Left kidney (tissue), 2 donors: ENCODE data around the gene LIN28B. TPM values are rescaled to one million over a fixed set of nuclear protein-coding genes. Genes with fewer than 3 reads are reported as not detected.
"Not testable (repeated sequence)": the region's sequence is repeated elsewhere in the genome, so short reads cannot be mapped to it uniquely, and the experiment has no call there.

Experiments
- DNase-seq: peaks from one replicate; pipeline ENCODE4 v3.0.0-alpha.2; 2013
- polyA plus RNA-seq: library from polyadenylated mRNA; unstranded; fragments of 120-200 nt; gene quantifications from one replicate; pipeline ENCODE4 v1.2.1, GENCODE V29; 2013; ENCODE audit not compliant: insufficient read length

Gene LIN28B
- polyA plus RNA-seq, 1 donor = 0.40 TPM

- not testable (repeated sequence) for DNase-seq
Measured at GRCh38 chr6:105013459-105013858, 56.6 kb downstream of the LIN28B start.

GRCh38 chr6:105014448-105014847 lies 57.5 kb downstream of the LIN28B start:
- no peak for DNase-seq

DNA sequence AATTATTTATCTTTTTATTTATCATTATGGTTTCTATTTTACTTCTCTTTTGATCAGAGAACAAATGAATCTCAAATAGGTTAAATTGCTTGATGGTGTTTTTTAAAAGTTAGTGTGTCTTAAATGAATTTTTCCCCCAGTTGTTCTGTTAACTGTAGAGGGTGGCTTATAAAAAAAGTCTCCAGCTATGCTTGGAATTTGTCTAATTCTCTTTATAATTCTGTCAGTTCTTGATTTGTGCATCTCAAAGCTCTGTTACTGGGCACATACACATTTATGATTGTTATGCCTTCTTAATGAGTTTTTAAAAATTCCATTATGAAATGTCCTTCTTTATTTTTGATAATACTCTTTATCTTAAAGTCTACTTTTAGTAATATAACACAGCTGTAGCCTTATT lies 58.0 kb downstream of the LIN28B start:
- DNase-seq = no peak

- DNase-seq = no peak
Measured at GRCh38 chr6:105015482-105015881, 58.6 kb downstream of the LIN28B start.

DNA sequence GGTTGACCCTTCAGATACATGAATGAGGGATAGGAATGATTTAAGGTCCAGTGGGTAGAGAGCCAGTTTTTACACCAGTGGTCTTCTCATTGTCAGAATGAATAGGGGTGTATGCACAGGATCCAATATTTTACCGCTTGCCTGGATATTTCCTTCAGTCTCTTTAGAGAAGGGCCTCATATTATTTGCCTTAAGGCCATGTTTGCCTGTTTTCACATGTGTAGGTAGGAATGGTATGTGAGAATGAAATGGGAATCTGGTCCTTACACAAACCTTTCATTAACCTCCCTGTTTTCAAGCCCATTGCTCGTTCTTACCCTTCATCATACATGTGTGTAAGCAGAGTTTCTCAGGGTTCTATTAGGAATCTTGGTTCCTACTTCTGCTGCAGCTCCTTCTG lies 62.4 kb downstream of the LIN28B start:
- no peak for DNase-seq

DNA sequence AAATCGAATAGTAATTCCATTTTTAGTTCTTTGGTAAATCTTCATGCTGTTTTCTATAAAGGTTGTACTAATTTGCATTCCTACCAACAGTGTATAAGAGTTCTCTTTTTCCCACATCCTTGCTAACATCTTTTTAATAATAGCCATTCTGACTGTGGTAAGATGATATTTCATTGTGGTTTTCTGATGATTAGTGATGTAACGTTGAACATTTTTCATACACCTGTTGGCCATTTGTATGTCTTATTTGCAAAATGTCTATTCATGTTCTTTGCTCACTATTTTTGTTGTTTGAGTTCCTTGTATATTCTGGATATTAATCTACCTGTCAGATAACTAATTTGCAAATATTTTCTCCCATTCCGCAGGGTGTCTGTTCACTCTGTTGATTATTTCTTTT lies 64.5 kb downstream of the LIN28B start:
- no peak for DNase-seq

DNA sequence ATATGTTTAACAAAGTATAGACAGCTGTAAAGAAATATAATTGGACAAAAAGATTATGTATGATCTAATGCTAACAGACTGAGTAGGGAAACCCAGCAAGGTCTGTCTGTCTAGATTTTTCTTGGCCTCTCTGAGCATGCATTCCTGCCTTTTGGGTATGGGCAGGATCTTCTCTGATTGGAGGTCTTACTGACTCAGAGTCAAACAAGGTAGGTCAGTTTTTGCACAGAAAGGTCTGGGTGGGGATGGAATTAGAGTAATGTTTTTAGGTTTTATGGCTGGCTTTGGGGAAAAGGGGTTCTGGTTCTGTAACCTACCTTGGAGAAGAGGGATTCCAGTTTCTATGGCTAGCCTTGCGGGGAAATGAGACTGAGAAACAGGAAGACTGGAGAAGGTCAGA lies 65.5 kb downstream of the LIN28B start:
- DNase-seq = no peak

GRCh38 chr6:105024803-105025202 lies 67.9 kb downstream of the LIN28B start:
- no peak for DNase-seq

GRCh38 chr6:105028898-105029297 lies 72.0 kb downstream of the LIN28B start:
- DNase-seq = no peak

DNA sequence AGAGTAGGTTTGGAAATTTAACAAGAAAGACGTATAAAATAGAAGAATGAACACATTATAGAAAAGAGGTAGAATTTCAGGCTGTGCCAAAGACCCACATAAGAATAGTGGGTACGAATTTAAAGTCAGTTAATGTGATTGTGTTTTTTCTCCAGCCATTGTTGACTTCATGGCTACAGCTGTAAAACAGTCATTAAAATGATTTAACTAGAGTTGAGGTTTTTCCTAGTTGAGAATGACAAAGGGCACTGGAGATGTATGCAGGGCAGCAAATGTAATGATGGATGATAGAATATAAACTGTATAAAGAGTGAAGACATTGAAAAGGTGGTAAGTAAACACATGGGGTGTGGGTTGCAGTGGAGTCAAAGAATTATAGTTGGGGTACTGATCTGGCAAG lies 72.7 kb downstream of the LIN28B start:
- DNase-seq = no peak

DNA sequence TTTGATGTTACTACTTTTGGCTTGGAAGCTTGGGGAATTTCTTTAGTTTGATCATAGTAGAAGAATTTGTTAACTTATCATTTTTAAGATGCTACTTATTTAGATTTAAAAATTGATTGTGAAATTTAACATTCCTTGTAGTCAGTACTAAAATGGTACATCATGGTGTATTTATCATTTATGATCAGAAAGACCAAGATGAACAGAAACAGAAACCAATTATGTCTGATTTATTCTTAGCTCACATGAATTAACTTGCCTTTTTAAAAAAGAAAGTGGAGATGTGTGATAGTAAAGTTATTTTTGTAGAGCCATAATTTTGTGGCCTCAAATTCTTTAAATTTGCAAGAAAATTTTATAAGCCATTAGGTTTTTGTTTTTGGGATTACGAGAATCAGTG lies 77.6 kb downstream of the LIN28B start:
- DNase-seq = no peak

DNA sequence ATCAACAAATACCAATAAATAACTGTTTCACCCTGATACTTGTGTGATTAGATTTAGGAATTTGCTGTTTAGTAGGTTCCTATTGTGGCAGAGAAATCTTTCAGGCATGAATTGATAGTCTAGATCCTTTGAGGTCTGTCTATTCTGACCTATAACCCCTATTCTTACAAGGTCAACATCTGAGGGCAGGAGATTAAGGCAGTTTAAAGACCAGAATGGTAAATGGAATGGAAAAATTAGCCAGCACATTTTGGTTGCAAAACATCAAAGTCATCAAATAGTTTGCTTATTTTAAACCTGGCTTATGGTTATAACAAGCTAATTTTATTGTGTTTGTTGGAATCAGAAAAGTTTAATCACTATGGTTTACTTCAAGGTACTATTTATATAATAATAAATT lies 78.4 kb downstream of the LIN28B start:
- no peak for DNase-seq

GRCh38 chr6:105036351-105036750 lies 79.4 kb downstream of the LIN28B start:
- DNase-seq = no peak

DNA sequence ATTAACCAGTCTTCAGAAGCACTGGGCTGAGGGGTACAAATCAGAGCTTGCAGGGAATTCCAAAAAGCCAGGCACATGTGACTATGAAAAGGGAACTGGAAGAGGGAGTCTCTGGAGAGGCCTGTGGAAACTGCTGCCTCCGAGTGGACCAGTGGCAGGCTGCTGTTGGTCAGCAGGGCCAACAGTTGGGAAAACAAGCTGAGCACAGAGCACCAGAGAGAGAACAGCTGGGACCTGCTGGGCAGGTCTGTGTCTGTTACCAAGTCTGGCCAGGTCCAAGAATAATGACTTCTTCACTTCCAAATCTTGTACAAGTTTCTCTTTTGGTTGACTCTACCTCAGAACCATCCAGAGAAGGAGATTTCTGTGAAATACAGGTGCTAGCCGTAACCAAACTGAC lies 81.4 kb downstream of the LIN28B start:
- DNase-seq = no peak

GRCh38 chr6:105041880-105042279 lies 85.0 kb downstream of the LIN28B start:
- no peak for DNase-seq

DNA sequence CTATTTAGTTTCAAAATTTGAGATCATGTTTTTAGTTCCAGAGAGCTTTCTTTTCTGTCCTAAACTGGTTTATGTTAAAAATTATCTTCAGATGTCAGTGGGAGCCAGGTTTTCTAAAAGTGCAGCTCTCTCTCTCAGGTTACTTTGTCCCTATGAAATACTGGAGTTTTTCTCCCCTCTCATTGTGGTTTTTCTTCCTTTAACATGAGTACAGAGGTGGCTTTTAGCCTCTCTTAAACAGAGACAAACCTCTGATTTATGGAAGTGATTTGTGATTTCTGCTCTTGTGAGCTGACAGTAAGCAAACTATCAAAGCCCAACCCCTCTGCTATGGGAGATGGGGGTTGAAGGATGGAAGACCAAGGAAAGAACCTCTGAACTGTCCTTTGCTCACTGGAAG lies 85.7 kb downstream of the LIN28B start:
- peak; percentile 2 for DNase-seq

- no peak for DNase-seq
Measured at GRCh38 chr6:105043979-105044378, 87.1 kb downstream of the LIN28B start.

DNA sequence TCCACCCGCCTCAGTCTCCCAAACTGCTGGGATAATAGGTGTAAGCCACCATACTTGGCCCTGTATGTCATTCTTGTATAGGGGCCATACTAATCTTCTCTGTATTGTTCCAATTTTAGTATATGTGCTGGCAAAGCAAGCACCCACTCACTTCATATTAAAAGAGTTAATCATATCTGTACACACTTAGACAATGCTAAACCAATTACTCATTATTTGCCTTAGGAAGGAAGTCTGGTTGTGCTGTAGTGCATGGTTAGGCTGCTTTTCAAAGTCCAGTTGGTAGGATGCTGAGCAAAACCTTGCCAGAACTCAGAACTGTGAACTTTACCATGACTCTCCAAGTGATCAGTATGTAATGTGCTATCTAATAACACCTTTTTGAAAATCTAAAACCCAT lies 88.6 kb downstream of the LIN28B start:
- no peak for DNase-seq

DNA sequence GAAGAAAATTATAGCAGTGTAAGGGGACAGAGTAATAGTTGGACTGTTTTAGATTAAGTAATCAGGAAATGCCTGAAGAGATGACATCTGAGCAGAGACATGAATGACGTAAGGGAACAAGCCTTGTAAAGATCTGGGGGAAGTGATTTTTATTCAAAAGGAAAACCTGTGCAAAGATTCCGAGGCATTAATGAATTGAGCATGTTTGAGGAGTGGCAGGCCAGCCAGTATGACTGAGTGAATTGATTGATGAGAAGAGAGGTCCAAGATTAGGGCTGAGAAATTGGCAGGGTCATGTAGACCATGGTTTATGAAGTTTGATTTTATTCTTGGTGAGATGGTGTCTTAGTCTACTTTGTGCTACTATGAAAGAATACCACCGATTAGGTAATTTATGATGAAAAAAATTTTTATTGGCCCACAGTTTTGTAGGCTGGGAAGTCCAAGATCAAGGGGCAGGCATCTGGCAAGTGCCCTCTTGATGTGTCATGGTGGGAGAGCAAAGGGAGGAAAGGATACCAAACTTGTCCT lies 95.1 kb downstream of the LIN28B start:
- no peak for DNase-seq

GRCh38 chr6:105056646-105057045 lies 99.7 kb downstream of the LIN28B start:
- no peak for DNase-seq

- no peak for DNase-seq
Measured at GRCh38 chr6:105057160-105057559, 100.3 kb downstream of the LIN28B start.

DNA sequence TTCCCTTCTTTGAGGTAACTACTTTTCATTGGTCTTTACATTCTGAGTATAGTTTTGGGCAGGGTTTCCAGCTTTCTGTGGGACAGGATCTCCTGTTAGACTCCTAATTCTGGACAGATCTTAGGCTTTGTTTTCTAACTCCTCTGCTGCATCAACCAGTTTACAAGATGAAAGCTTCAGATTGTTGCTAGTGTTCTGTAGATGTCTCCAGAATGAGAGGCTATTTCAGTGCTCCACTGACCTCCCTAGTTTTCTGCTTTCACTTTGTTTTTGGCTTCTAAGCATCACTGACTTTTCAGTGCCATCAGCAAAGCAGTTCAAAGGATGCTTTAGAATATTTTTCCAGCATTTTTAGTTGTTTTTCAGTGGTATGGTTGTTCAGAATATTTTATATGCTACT lies 101.4 kb downstream of the LIN28B start:
- DNase-seq = no peak

DNA sequence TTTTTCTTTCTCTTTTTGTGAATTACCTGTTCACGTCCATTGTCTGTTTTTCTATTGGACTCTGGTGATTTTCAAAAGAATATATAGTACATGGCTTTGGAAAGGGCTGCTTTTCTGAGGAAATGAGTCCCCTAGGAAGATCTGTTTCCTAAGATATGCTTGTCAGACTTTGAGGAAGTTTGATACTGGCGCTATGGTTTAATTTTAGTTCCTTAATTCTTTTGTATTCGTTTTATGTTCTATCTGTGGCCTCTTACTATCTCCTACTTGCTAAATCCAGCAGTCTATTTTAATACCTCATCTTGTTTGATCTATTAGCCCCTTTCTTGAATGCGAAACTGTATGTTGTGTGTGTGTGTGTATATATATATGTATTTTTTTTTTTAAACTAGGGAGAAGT lies 101.9 kb downstream of the LIN28B start:
- DNase-seq = no peak

DNA sequence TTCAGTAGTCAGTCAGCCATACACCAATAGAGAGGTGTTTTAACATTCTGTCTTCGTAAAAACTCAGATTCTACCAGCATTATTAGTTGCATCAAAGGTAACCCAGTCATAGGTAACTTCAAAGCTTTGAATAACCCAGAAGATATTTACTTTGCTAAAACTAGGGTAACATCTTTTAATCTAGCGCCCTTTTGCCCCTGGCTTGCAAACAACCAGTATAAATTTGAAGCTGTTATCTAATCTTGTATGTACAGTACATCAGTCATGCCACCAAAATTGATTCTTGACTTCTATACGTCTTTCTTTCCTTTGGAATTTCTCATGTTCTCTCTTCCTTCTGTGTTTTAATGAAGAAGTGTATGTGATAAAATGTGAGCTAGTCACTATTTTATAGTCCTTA lies 109.3 kb downstream of the LIN28B start:
- DNase-seq = no peak

GRCh38 chr6:105066836-105067235 lies 109.9 kb downstream of the LIN28B start:
- no peak for DNase-seq
